GM12878 (cell line): ENCODE results near the gene EXOC3L4. TPM values are rescaled to one million over a fixed set of nuclear protein-coding genes. Genes with fewer than 3 reads are reported as not detected.

Experiments
- ATAC-seq: fragments of 200-7000 bp; cut with Tn5 transposase; 3 replicates; pipeline ENCODE4 v1.9.1; 2020; ENCODE audit warnings: mild to moderate bottlenecking, moderate library complexity
- BruUV-seq: library from RNA; stranded (reverse); fragments of 400-500 nt; replicated peaks from 2 replicates; lab custom pipeline; 2021; lab: Mats Ljungman, UMichigan
- CTCF ChIA-PET: fragments of 300-600 bp; sonication (Branson Sonifier 250); formaldehyde crosslinking; extraction: SDS; loops from one replicate; lab custom pipeline; 2021; ENCODE audit warnings: inconsistent platforms; lab: Yijun Ruan, JAX
- POLR2A ChIA-PET: fragments of 350-600 bp; formaldehyde crosslinking; extraction: SDS; loops from one replicate; lab custom pipeline; 2021; ENCODE audit warnings: inconsistent platforms; lab: Charles Lee
- RAD21 ChIA-PET: fragments of 300-600 bp; sonication (Branson Sonifier 250); formaldehyde crosslinking; loops from one replicate; lab custom pipeline; 2023; ENCODE audit warnings: antibody characterized with exemption; ENCODE audit not compliant: unreplicated experiment; lab: Charles Lee
- SMC1A ChIA-PET: fragments of 300-600 bp; sonication (Branson Sonifier 250); formaldehyde crosslinking; loops from one replicate; lab custom pipeline; 2023; ENCODE audit not compliant: unreplicated experiment, uncharacterized antibody; lab: Charles Lee
- DNase-seq: peaks from one replicate; pipeline ENCODE4 v3.0.0-alpha.2; 2011; ENCODE audit warnings: low read depth, low spot score
- FAIRE-seq: peaks from 3 replicates; lab custom pipeline; 2011; peaks lifted over from hg19 to GRCh38; lab: Jason Lieb, UNC
- H2AFZ ChIP-seq: 2 replicates; pipeline ENCODE4 v1.6.0; 2011; ENCODE audit warnings: low read depth, low read length, control low read depth; ENCODE audit not compliant: control insufficient read depth
- H3K27ac ChIP-seq: 2 replicates; pipeline ENCODE4 v1.5.1; 2011; ENCODE audit warnings: control low read depth; ENCODE audit not compliant: control insufficient read depth, insufficient read depth
- H3K27me3 ChIP-seq, 2 experiments: replicated peaks in 1 of 2; 2 replicates each; pipeline versions ENCODE4 v1.6.0 to v1.6.1; 2011; ENCODE audit warnings: low read length in 1 of 2; ENCODE audit not compliant: control insufficient read depth in 2 of 2, insufficient read depth in 2 of 2
- H3K36me3 ChIP-seq, 2 experiments: 2 replicates each; pipeline ENCODE4 v1.5.1; 2011; ENCODE audit warnings: low read length in 1 of 2; ENCODE audit not compliant: control insufficient read depth in 2 of 2, insufficient read depth in 2 of 2
- H3K4me1 ChIP-seq: 2 replicates; pipeline ENCODE4 v1.6.1; 2011; ENCODE audit warnings: mild to moderate bottlenecking, low read length, moderate library complexity, mixed read lengths; ENCODE audit not compliant: control insufficient read depth, insufficient read depth
- H3K4me2 ChIP-seq: 2 replicates; pipeline ENCODE4 v1.6.0; 2011; ENCODE audit warnings: control low read depth; ENCODE audit not compliant: control insufficient read depth, insufficient read depth
- H3K4me3 ChIP-seq: fragments of 200-600 bp; sonication (generic); 2 replicates; pipeline ENCODE4 v1.5.1; 2016
- H3K79me2 ChIP-seq: 2 replicates; pipeline ENCODE4 v1.6.0; 2011; ENCODE audit warnings: low read length; ENCODE audit not compliant: control insufficient read depth, insufficient read depth
- H3K9ac ChIP-seq: 2 replicates; pipeline ENCODE4 v1.8.0; 2011; ENCODE audit warnings: low read length, control low read depth, mixed read lengths; ENCODE audit not compliant: control insufficient read depth, insufficient read depth
- H3K9me3 ChIP-seq: replicated peaks from 3 replicates; pipeline ENCODE4 v1.5.1; 2011; ENCODE audit warnings: mild to moderate bottlenecking, low read length; ENCODE audit not compliant: control insufficient read depth, insufficient read depth
- H4K20me1 ChIP-seq: 2 replicates; pipeline ENCODE4 v1.6.0; 2011; ENCODE audit not compliant: control insufficient read depth, insufficient read depth
- BCL11A ChIP-seq: IDR thresholded peaks from 2 replicates; pipeline ENCODE4 v1.6.1; 2011; ENCODE audit warnings: low read depth, low read length
- BMI1 ChIP-seq: fragments of 450-650 bp; IDR thresholded peaks from 2 replicates; pipeline ENCODE4 v1.6.1; 2016; ENCODE audit warnings: mild to moderate bottlenecking, moderate library complexity, borderline replicate concordance
- CHD4 ChIP-seq: fragments of 200-600 bp; sonication (generic); IDR thresholded peaks from 2 replicates; pipeline ENCODE4 v1.6.1; 2016; ENCODE audit warnings: mild to moderate bottlenecking
- EED ChIP-seq: sonication (generic); IDR thresholded peaks from 2 replicates; pipeline ENCODE4 v1.6.1; 2016; ENCODE audit warnings: antibody characterized with exemption, low read depth
- KAT2A ChIP-seq: conservative IDR thresholded peaks from 2 replicates; pipeline ENCODE4 v1.6.1; 2011; ENCODE audit warnings: low read depth, low read length; ENCODE audit not compliant: control insufficient read depth
- MTA2 ChIP-seq: fragments of 450-650 bp; IDR thresholded peaks from 2 replicates; pipeline ENCODE4 v1.6.1; 2016; ENCODE audit warnings: low read depth, mild to moderate bottlenecking, moderate library complexity
- MYB ChIP-seq: fragments of 150-350 bp; IDR thresholded peaks from 2 replicates; pipeline ENCODE4 v1.6.1; 2014; ENCODE audit warnings: mild to moderate bottlenecking, low read depth, low read length, borderline replicate concordance
- PKNOX1 ChIP-seq: fragments of 450-650 bp; IDR thresholded peaks from 2 replicates; pipeline ENCODE4 v1.6.1; 2016; ENCODE audit warnings: mild to moderate bottlenecking
- SREBF1 ChIP-seq: IDR thresholded peaks from 2 replicates; pipeline ENCODE4 v1.6.1; 2012; ENCODE audit warnings: mild to moderate bottlenecking, low read length
- SRF ChIP-seq, 2 experiments: IDR thresholded peaks; 2 replicates each; pipeline ENCODE4 v1.6.1; 2011; ENCODE audit warnings: low read depth in 2 of 2, low read length in 2 of 2, mild to moderate bottlenecking in 1 of 2, moderate library complexity in 1 of 2
- ZBED1 ChIP-seq: IDR thresholded peaks from 2 replicates; pipeline ENCODE4 v1.6.1; 2016; ENCODE audit warnings: borderline replicate concordance
- ZBTB4 ChIP-seq: fragments of 450-650 bp; formaldehyde crosslinking; IDR thresholded peaks from 2 replicates; pipeline ENCODE4 v1.4.0; 2022; ENCODE audit warnings: mild to moderate bottlenecking, moderate library complexity
- WGBS: methylation state at CpG from one replicate; pipeline ENCODE4 v1.1.6; 2016; ENCODE audit warnings: low lambda C conversion rate; ENCODE audit not compliant: insufficient replicate concordance, insufficient coverage; ENCODE audit errors: missing lambda C conversion rate; 5-methylcytosine and 5-hydroxymethylcytosine counted together
- in situ Hi-C: fragments of 300-500 bp; cut with MboI; formaldehyde crosslinking; loops from 9 replicates; pipeline ENCODE4 v1.14.3; 2018; ENCODE audit warnings: mixed read lengths
- intact Hi-C: fragments of 100-400 bp; cut with micrococcal nuclease; formaldehyde crosslinking; loops from one replicate; pipeline ENCODE4 v1.14.2; 2022; ENCODE audit not compliant: unreplicated experiment
- polyA plus RNA-seq, 11 experiments: library from polyadenylated mRNA; depleted of rRNA in 4 of 11; unstranded in 6 of 11; stranded (reverse) in 5 of 11; fragments of >200 nt; fragmentation: Nextera tagmentation in 4 of 11; fragmentation: Illumina TruSeq in 1 of 11; extraction: Ambion mirVana in 4 of 11; extraction: Trizol in 1 of 11; gene quantifications; 1 replicate in 1 of 11; 2 replicates in 10 of 11; pipeline versions ENCODE4 v1.2.1 to v1.2.3, GENCODE V29; 2011 to 2016; ENCODE audit warnings: inconsistent platforms in 2 of 11, missing spikeins in 2 of 11, low read depth in 1 of 11
- total RNA-seq, 4 experiments: library from RNA; depleted of rRNA in 3 of 4; stranded (reverse); fragments of >200 nt in 3 of 4; fragmentation: Illumina TruSeq in 1 of 4; extraction: Trizol in 1 of 4; gene quantifications; 2 replicates each; pipeline versions ENCODE4 v1.2.1 to v1.2.3, GENCODE V29; 2013 to 2021
- TF ChIP-seq, protein P1 (sequence below): fragments of 150-350 bp; IDR thresholded peaks from 2 replicates; pipeline ENCODE4 v1.6.1; 2016; ENCODE audit warnings: low read depth, low read length
- TF ChIP-seq, protein P2 (sequence below), 3 experiments: IDR thresholded peaks in 2 of 3; conservative IDR thresholded peaks in 1 of 3; 2 replicates each; pipeline ENCODE4 v1.5.1; 2011; ENCODE audit warnings: low read depth in 3 of 3, low read length in 3 of 3, mild to moderate bottlenecking in 3 of 3, control low read depth in 2 of 3, moderate library complexity in 2 of 3, inconsistent platforms in 1 of 3, mixed read lengths in 1 of 3; ENCODE audit not compliant: control insufficient read depth in 2 of 3, insufficient read depth in 1 of 3; ENCODE audit errors: extremely low read depth in 1 of 3

EXOC3L4 gene
- total and polyA plus RNA-seq, 10 of the 15 experiments (the other 5 are each of a cell fraction or from before 2014, with no cell fraction given) = not detected

GRCh38 chr14:103132381-103133209, 38.1 kb downstream of the EXOC3L4 start:
- Histone ChIP-seq H4K20me1 (no peaks in the 10 kb centered on the region), H3K4me1 (no peaks in the 10 kb centered on the region), H3K79me2 (peaks cover 2% of the 10 kb centered on the region; the same call in 1 of the 2 replicates), H2AFZ (no peak overlapping the region), H3K9ac (no peak overlapping the region), H3K9me3 (no peaks in the 10 kb centered on the region), H3K27me3 (no peaks in the 10 kb centered on the region), H3K27ac (no peak overlapping the region), H3K36me3 (peaks cover 8 to 9% of the 10 kb centered on the region in 2 experiments; a peak in 3 of 4 replicates), H3K4me2 (no peak overlapping the region), H3K4me3 (no peak overlapping the region)
- SMC1A ChIA-PET = no interaction called here
- no peak for DNase-seq
- no peak for ATAC-seq
- POLR2A ChIA-PET = interaction anchor here (0.6 to 1.2 kb wide), 2 partner anchors 37 to 84 kb away, joined by 3 read pairs; no protein-coding TSS in a partner anchor
- WGBS = 84% methylated on average over 39 of the region's 39 CpGs
- in situ Hi-C loops (no loop called here), intact Hi-C loops (no loop called here)
- BruUV-seq = no TSS peak
- CTCF ChIA-PET = no interaction called here
- no peak for FAIRE-seq
- RAD21 ChIA-PET = no interaction called here
- TF ChIP-seq MYB (no peak), MTA2 (no peak), ZBTB4 (no peak), BMI1 (no peak), SRF (IDR thresholded peaks at IDR 0.05; ENCODE audit: low read depth in 2 of 2, low read length in 2 of 2) (no peak), CHD4 (no peak), SREBF1 (no peak), EED (no peak), BCL11A (no peak), ZBED1 (no peak), KAT2A (no peak), PKNOX1 (no peak)
- TF ChIP-seq, protein P1, sequence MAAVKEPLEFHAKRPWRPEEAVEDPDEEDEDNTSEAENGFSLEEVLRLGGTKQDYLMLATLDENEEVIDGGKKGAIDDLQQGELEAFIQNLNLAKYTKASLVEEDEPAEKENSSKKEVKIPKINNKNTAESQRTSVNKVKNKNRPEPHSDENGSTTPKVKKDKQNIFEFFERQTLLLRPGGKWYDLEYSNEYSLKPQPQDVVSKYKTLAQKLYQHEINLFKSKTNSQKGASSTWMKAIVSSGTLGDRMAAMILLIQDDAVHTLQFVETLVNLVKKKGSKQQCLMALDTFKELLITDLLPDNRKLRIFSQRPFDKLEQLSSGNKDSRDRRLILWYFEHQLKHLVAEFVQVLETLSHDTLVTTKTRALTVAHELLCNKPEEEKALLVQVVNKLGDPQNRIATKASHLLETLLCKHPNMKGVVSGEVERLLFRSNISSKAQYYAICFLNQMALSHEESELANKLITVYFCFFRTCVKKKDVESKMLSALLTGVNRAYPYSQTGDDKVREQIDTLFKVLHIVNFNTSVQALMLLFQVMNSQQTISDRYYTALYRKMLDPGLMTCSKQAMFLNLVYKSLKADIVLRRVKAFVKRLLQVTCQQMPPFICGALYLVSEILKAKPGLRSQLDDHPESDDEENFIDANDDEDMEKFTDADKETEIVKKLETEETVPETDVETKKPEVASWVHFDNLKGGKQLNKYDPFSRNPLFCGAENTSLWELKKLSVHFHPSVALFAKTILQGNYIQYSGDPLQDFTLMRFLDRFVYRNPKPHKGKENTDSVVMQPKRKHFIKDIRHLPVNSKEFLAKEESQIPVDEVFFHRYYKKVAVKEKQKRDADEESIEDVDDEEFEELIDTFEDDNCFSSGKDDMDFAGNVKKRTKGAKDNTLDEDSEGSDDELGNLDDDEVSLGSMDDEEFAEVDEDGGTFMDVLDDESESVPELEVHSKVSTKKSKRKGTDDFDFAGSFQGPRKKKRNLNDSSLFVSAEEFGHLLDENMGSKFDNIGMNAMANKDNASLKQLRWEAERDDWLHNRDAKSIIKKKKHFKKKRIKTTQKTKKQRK = no peak
- TF ChIP-seq, protein P2, sequence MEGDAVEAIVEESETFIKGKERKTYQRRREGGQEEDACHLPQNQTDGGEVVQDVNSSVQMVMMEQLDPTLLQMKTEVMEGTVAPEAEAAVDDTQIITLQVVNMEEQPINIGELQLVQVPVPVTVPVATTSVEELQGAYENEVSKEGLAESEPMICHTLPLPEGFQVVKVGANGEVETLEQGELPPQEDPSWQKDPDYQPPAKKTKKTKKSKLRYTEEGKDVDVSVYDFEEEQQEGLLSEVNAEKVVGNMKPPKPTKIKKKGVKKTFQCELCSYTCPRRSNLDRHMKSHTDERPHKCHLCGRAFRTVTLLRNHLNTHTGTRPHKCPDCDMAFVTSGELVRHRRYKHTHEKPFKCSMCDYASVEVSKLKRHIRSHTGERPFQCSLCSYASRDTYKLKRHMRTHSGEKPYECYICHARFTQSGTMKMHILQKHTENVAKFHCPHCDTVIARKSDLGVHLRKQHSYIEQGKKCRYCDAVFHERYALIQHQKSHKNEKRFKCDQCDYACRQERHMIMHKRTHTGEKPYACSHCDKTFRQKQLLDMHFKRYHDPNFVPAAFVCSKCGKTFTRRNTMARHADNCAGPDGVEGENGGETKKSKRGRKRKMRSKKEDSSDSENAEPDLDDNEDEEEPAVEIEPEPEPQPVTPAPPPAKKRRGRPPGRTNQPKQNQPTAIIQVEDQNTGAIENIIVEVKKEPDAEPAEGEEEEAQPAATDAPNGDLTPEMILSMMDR (IDR thresholded peaks at IDR 0.05 in 2 of 3, conservative IDR thresholded peaks at IDR 0.05 in 1 of 3; ENCODE audit: control insufficient read depth in 2 of 3, extremely low read depth in 1 of 3, insufficient read depth in 1 of 3, low read depth in 3 of 3, low read length in 3 of 3) = no peak
